Endometrial microvascular endothelial cells (primary cell): Measurements from ENCODE around the gene ZNF408. TPM values are rescaled to one million over a fixed set of nuclear protein-coding genes. Genes with fewer than 3 reads are reported as not detected.

ENCODE experiments used
- in situ Hi-C: cut with HindIII; loops from 2 replicates; pipeline ENCODE4 v1.10.0; 2017; ENCODE audit warnings: low sequenced_read_pairs, low pct_unique_long_range_greater_than_20kb; ENCODE audit errors: inconsistent ontology term
- total RNA-seq: library from RNA; depleted of rRNA; stranded (reverse); fragments of >200 nt; gene quantifications from one replicate; pipeline ENCODE4 v1.2.3, GENCODE V29; 2015; ENCODE audit errors: inconsistent ontology term

The ZNF408 gene
- total RNA-seq, 1 donor from 2014 or later, result 18.0 TPM

DNA sequence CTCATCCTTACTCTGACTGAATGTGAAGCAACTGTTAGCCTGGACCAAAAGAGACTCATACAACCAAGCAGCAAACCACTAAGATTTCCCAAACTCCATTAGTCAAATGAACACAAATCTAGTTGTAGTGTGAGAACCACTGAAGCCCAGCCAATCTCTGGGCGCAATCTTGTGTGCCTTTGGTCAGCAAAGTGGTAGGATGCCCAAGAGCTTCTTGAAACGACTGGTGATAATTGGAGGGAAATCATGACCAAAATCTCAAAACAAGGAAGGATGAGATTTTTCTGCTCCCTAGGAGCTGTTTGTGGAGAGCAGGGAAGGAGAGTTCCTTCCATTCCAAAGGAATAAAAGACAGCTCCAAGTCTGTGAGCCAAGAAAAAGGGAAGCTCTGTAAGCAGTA, 42.2 kb downstream of the ZNF408 start:
- in situ Hi-C loops, result no loop called here

DNA sequence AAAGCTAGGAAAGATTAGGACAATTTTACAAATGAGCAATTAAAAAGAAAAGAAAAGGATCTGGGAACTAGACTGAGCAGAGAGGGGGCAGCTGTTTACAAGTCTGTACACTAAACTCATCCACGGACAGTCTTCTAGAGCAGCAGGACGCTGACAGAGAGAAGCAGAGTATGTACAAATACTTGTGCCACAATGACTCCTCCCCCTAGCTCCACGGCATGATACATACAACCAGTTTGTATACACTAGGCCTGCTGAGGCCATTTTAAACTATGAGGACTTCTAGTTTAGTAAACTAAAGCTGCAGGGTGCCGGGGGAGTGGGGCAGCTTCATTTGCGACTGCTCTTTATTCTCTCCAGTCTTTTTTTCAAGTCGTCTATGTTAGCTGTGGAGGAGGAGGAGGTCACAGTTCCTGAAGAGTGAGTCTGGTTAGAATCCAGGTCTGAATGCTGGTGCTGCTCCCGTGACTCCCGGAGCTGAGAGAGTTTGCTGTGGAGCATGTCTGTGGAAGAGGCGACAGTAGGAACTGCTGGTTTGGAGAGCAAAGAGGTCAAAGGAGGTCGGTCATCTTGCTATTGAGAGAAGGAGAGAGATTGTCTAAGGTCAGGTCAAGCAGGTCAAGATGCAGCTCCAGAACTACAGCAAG, 43.0 kb downstream of the ZNF408 start:
- in situ Hi-C loops, result no loop called here

DNA sequence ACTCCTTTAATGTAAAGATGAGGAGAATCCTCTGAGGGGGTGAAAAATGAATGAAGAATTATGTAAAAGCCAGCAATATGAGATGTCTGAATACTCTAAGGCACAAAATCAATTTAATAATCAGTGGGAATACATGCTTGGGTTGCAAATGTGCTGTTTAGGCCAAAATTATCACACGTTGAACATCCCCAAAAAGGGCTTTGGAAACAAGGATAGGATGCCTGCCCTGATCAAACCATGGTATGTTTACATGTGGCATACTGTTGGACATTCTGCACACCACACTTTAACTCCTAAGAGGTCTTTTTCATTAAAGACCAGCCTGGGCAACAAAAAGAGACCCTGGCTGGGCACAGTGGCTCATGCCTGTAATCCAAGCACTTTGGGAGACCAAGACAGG, 44.5 kb downstream of the ZNF408 start:
- in situ Hi-C loops, result no loop called here

DNA sequence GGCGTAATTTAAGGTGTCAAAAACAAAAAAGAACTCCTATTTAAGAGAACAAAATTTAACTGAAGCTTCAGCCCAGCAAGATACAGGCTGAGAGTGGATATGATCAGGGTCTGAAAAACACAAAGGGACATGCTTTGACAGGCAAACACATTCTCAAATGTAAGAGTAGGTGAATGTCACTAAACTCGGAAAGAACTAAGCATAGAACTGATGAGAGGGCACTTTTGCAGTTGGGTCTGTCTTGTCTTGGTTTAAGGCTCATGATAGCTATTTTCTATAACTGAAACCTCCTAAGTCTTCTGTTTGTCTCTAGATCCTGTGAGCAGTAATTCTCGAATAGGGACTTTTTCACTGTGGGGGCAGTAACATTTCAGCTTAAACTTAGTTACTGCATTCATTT, 45.2 kb downstream of the ZNF408 start:
- in situ Hi-C loops, result no loop called here

DNA sequence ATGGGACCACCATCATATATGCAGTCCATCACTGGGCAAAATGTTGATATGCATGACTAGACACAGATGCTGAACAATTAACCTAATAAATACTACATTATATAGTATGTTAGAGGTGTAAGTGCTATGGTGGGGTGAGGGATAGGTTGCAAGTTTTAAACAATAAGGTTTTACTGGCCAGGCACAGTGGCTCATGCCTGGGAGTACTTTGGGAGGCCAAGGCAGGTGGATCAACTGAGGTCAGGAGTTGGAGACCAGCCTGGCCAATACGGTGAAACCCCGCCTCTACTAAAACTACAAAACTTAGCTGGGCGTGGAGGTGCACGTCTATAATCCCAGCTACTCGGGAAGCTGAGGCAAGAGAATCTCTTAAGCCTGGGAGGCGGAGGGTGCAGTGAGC, 46.3 kb downstream of the ZNF408 start:
- in situ Hi-C loops, result no loop called here

Other genes with a start within 250 kb of the ZNF408 start
- gene AMBRA1, start 107.0 kb upstream of the ZNF408 start, total RNA-seq, result 40.6 TPM
- gene HARBI1, start 83.8 kb upstream of the ZNF408 start, total RNA-seq, result 3.4 TPM
- 87.7 TPM for gene ATG13, start 83.5 kb upstream of the ZNF408 start, total RNA-seq
- gene ARHGAP1, start 412 bp upstream of the ZNF408 start, total RNA-seq, result 29.1 TPM
- not detected for gene F2, start 18.2 kb downstream of the ZNF408 start, total RNA-seq
- 68.5 TPM for gene CKAP5, start 145.2 kb downstream of the ZNF408 start, total RNA-seq
- gene LRP4, start 217.5 kb downstream of the ZNF408 start, total RNA-seq, result 0.19 TPM
- gene CSTPP1, start 235.7 kb downstream of the ZNF408 start, total RNA-seq, result 24.0 TPM